ENCODE data around the gene CDX2. TPM values are rescaled to one million over a fixed set of nuclear protein-coding genes. Genes with fewer than 3 reads are reported as not detected.

Gene CDX2
- total RNA-seq, 1 experiment from 2014 or later: 5.1 TPM

DNA sequence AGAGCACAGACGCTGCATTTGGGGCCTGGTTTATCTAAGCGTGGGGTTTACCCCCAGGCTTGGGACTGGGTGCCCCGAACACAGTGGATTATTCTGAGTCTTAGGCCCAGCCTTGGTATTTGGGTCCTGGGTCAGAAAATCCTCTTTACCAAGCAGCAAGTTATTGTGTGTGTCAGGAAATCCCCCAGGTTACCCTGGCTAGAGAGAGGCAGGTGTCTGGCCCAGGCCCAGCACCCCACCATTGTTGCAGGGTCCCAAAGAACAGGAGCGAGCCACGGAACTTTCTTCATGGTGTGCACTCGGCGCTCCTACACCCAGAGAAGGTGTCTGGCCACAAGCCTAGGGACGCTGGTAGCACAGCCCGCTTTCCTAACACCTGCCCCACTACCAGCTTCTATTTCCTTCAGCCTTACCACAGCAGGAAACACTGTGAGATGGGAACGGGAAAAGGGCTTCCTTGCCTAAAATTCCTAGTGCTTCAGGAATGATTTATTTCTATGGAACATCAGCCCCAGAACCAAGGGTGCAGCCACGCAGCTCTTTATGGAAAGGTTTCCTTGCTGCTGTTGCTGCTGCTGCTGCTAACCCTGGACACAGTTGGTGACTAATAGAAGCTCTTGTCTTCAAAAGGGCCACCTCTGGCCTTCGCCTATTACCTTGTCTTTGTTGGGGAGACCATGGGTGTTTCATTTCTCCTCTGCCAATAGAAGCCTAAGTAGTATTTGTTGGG is 7.4 kb upstream of the CDX2 start:
- ChIA-PET POLR2A (interaction anchor here (0.6 to 0.7 kb wide), 2 partner anchors 19 to 1009 kb away, joined by 3 read pairs; no protein-coding TSS in a partner anchor), CTCF (interaction anchor here (0.5 to 0.6 kb wide), 2 partner anchors 9 to 10 kb away, joined by 3 to 4 read pairs; no protein-coding TSS in a partner anchor)
- H3K4me3 ChIP-seq (ENCODE audit: low read depth in 2 of 2, low read length in 2 of 2): no peak overlapping the region
- no TSS peak for BruUV-seq (replicated peaks)
- ATAC-seq (no peak), DNase-seq (ENCODE audit: low read depth, low spot score) (no peak)
- H3K27ac ChIP-seq (ENCODE audit: low read length): no peak overlapping the region
- TF ChIP-seq, protein P1, sequence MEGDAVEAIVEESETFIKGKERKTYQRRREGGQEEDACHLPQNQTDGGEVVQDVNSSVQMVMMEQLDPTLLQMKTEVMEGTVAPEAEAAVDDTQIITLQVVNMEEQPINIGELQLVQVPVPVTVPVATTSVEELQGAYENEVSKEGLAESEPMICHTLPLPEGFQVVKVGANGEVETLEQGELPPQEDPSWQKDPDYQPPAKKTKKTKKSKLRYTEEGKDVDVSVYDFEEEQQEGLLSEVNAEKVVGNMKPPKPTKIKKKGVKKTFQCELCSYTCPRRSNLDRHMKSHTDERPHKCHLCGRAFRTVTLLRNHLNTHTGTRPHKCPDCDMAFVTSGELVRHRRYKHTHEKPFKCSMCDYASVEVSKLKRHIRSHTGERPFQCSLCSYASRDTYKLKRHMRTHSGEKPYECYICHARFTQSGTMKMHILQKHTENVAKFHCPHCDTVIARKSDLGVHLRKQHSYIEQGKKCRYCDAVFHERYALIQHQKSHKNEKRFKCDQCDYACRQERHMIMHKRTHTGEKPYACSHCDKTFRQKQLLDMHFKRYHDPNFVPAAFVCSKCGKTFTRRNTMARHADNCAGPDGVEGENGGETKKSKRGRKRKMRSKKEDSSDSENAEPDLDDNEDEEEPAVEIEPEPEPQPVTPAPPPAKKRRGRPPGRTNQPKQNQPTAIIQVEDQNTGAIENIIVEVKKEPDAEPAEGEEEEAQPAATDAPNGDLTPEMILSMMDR (IDR thresholded peaks at IDR 0.05): no peak
- TF ChIP-seq SIN3A (IDR thresholded peaks at IDR 0.05; ENCODE audit: borderline replicate concordance, insufficient read depth, low read depth, low read length): no peak
- TF ChIP-seq, protein P2, sequence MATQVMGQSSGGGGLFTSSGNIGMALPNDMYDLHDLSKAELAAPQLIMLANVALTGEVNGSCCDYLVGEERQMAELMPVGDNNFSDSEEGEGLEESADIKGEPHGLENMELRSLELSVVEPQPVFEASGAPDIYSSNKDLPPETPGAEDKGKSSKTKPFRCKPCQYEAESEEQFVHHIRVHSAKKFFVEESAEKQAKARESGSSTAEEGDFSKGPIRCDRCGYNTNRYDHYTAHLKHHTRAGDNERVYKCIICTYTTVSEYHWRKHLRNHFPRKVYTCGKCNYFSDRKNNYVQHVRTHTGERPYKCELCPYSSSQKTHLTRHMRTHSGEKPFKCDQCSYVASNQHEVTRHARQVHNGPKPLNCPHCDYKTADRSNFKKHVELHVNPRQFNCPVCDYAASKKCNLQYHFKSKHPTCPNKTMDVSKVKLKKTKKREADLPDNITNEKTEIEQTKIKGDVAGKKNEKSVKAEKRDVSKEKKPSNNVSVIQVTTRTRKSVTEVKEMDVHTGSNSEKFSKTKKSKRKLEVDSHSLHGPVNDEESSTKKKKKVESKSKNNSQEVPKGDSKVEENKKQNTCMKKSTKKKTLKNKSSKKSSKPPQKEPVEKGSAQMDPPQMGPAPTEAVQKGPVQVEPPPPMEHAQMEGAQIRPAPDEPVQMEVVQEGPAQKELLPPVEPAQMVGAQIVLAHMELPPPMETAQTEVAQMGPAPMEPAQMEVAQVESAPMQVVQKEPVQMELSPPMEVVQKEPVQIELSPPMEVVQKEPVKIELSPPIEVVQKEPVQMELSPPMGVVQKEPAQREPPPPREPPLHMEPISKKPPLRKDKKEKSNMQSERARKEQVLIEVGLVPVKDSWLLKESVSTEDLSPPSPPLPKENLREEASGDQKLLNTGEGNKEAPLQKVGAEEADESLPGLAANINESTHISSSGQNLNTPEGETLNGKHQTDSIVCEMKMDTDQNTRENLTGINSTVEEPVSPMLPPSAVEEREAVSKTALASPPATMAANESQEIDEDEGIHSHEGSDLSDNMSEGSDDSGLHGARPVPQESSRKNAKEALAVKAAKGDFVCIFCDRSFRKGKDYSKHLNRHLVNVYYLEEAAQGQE (IDR thresholded peaks at IDR 0.05; ENCODE audit: insufficient read depth in 1 of 2, low read depth in 2 of 2, low read length in 1 of 2): no peak
- TF ChIP-seq TCF7L2 (IDR thresholded peaks at IDR 0.05; ENCODE audit: low read depth, low read length): no peak
- TF ChIP-seq POLR2AphosphoS5 (IDR thresholded peaks at IDR 0.05; ENCODE audit: low read depth, low read length): no peak
- H3K27me3 ChIP-seq (ENCODE audit: control insufficient read depth, insufficient read depth, low read length): no peaks in the 10 kb centered on the region
- no peaks in the 10 kb centered on the region for H3K36me3 ChIP-seq (ENCODE audit: control insufficient read depth, insufficient read depth, low read length)
- H3K9me3 ChIP-seq (ENCODE audit: control insufficient read depth, insufficient read depth, low read depth, low read length): no peaks in the 10 kb centered on the region
- intact Hi-C loops (cut with micrococcal nuclease; ENCODE audit: unreplicated experiment) (no loop called here), in situ Hi-C loops (cut with HindIII; ENCODE audit: low pct_unique_long_range_greater_than_20kb, low sequenced_read_pairs) (no loop called here)
- H3K4me1 ChIP-seq (ENCODE audit: control insufficient read depth, insufficient read depth, low read length): no peaks in the 10 kb centered on the region

DNA sequence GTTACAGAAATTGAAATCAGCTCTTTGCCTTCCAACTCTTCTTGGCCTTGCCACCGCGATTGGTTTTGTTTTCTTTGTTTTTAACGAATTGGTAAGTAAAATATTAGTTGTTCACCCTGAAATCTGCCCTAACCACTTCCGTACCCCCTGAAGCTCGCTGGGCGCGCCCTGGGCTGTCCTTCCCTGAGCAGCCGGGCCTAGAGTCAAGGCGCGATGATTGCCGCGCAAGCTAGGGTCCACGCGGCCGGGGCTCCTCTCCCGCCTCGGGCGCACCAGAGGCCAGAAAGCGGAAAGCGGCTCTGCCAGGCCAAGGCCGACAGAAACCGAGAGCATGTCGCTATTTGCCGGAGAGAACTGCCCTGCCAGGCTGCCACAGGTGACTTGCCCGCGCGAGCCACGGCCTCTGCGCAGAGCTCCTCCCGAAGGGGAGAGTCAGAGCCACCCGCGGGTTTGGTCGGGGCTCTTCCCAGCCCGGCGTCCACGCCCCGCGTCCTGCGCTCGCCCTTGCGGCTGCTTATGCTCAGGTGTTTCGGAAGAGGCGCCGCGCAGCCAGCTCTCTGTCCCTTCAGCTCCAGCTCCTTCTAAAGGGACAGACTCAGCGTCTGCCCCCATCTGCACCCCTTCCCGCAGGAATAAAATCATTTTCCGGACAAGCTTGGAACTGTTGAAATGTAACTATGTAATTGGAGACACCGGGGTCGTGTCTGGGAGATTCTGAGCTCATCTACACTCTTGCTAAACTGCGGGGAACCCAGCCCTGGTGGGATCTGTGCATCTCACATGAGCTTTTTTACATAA is 6.6 kb upstream of the CDX2 start:
- Histone ChIP-seq H3K27me3 (ENCODE audit: control insufficient read depth, insufficient read depth, low read length) (no peaks in the 10 kb centered on the region), H3K4me3 (ENCODE audit: low read depth in 2 of 2, low read length in 2 of 2) (no peak overlapping the region), H3K36me3 (ENCODE audit: control insufficient read depth, insufficient read depth, low read length) (no peaks in the 10 kb centered on the region), H3K9me3 (ENCODE audit: control insufficient read depth, insufficient read depth, low read depth, low read length) (no peaks in the 10 kb centered on the region), H3K4me1 (ENCODE audit: control insufficient read depth, insufficient read depth, low read length) (no peaks in the 10 kb centered on the region), H3K27ac (ENCODE audit: low read length) (no peak overlapping the region)
- TF ChIP-seq POLR2AphosphoS5 (IDR thresholded peaks at IDR 0.05; ENCODE audit: low read depth, low read length) (no peak), TCF7L2 (IDR thresholded peaks at IDR 0.05; ENCODE audit: low read depth, low read length) (no peak), SIN3A (IDR thresholded peaks at IDR 0.05; ENCODE audit: borderline replicate concordance, insufficient read depth, low read depth, low read length) (no peak)
- TF ChIP-seq, protein P2 (IDR thresholded peaks at IDR 0.05; ENCODE audit: insufficient read depth in 1 of 2, low read depth in 2 of 2, low read length in 1 of 2): no peak
- TF ChIP-seq, protein P1 (IDR thresholded peaks at IDR 0.05): no peak
- DNase-seq (ENCODE audit: low read depth, low spot score) (no peak), ATAC-seq (no peak)
- POLR2A ChIA-PET: interaction anchor here (0.5 to 0.6 kb wide), 2 partner anchors 408 to 1008 kb away, joined by 3 read pairs; no protein-coding TSS in a partner anchor
- in situ Hi-C loops (cut with HindIII; ENCODE audit: low pct_unique_long_range_greater_than_20kb, low sequenced_read_pairs) (no loop called here), intact Hi-C loops (cut with micrococcal nuclease; ENCODE audit: unreplicated experiment) (no loop called here)
- no TSS peak for BruUV-seq (replicated peaks)
- CTCF ChIA-PET: no interaction called here
